Measurements from ENCODE around the gene RXRA. TPM values are rescaled to one million over a fixed set of nuclear protein-coding genes. Genes with fewer than 3 reads are reported as not detected.

The RXRA gene
- total RNA-seq, 1 experiment from 2014 or later = 31.6 TPM

GRCh38 chr9:134437403-134438194 is 111.3 kb downstream of the RXRA start:
- BruUV-seq (replicated peaks) = no TSS peak
- intact Hi-C loops (cut with micrococcal nuclease; ENCODE audit: unreplicated experiment) = no loop called here
- in situ Hi-C loops (cut with HindIII; ENCODE audit: low pct_unique_long_range_greater_than_20kb, low sequenced_read_pairs) = no loop called here

DNA sequence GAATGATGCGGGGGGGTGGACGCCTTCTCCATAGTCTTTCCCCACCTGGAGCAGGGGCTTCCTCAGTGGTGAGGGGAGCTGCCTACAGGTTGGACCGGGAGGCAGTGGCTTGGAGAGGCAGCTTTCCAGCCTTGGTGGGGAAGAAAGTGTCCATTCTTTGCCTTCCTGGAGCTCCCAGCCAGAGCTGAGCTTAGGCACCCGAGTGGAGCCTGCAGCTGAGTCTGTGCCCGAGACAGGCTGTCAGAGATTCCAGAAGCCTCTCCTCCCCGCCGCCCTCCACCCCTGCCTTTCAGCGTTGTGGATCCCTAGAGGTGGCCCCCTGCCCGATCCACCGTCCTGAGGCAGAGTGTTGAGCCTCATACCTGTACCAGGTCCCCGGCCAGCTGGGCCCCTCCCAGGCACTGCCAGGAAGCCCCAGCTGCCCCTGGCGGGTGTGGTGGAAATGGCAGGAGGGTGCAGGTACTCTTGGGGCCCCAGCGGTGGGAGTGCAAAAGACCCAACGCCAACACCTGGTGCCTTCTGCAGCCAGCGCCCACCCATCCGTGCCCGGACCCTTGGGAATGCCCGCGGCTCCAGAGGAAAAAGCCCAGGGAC is 112.0 kb downstream of the RXRA start:
- DNase-seq (ENCODE audit: low read depth, low spot score) (no peak), ATAC-seq (no peak)
- no TSS peak for BruUV-seq (replicated peaks)
- no peaks in the 10 kb centered on the region for H3K36me3 ChIP-seq (ENCODE audit: control insufficient read depth, insufficient read depth, low read length)
- no peak overlapping the region for H3K4me3 ChIP-seq (ENCODE audit: low read depth in 2 of 2, low read length in 2 of 2)
- H3K4me1 ChIP-seq (ENCODE audit: control insufficient read depth, insufficient read depth, low read length) = peaks cover 3% of the 10 kb centered on the region
- CTCF ChIA-PET = no interaction called here
- intact Hi-C loops (cut with micrococcal nuclease; ENCODE audit: unreplicated experiment) = no loop called here
- H3K27me3 ChIP-seq (ENCODE audit: control insufficient read depth, insufficient read depth, low read length) = no peaks in the 10 kb centered on the region
- in situ Hi-C loops (cut with HindIII; ENCODE audit: low pct_unique_long_range_greater_than_20kb, low sequenced_read_pairs) = no loop called here
- POLR2A ChIA-PET = no interaction called here
- no peak overlapping the region for H3K27ac ChIP-seq (ENCODE audit: low read length)
- no peaks in the 10 kb centered on the region for H3K9me3 ChIP-seq (ENCODE audit: control insufficient read depth, insufficient read depth, low read depth, low read length)
- no peak for TF ChIP-seq POLR2AphosphoS5 (IDR thresholded peaks at IDR 0.05; ENCODE audit: low read depth, low read length)
- TF ChIP-seq, protein P1, sequence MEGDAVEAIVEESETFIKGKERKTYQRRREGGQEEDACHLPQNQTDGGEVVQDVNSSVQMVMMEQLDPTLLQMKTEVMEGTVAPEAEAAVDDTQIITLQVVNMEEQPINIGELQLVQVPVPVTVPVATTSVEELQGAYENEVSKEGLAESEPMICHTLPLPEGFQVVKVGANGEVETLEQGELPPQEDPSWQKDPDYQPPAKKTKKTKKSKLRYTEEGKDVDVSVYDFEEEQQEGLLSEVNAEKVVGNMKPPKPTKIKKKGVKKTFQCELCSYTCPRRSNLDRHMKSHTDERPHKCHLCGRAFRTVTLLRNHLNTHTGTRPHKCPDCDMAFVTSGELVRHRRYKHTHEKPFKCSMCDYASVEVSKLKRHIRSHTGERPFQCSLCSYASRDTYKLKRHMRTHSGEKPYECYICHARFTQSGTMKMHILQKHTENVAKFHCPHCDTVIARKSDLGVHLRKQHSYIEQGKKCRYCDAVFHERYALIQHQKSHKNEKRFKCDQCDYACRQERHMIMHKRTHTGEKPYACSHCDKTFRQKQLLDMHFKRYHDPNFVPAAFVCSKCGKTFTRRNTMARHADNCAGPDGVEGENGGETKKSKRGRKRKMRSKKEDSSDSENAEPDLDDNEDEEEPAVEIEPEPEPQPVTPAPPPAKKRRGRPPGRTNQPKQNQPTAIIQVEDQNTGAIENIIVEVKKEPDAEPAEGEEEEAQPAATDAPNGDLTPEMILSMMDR (IDR thresholded peaks at IDR 0.05) = no peak
- no peak for TF ChIP-seq TCF7L2 (IDR thresholded peaks at IDR 0.05; ENCODE audit: low read depth, low read length)
- no peak for TF ChIP-seq REST (IDR thresholded peaks at IDR 0.05; ENCODE audit: insufficient read depth in 1 of 2, low read depth in 2 of 2, low read length in 1 of 2)
- TF ChIP-seq SIN3A (IDR thresholded peaks at IDR 0.05; ENCODE audit: borderline replicate concordance, insufficient read depth, low read depth, low read length) = no peak

More at GRCh38 chr9:134437403-134438194, 111.3 kb downstream of the RXRA start:
- DNase-seq (ENCODE audit: low read depth, low spot score) (no peak), ATAC-seq (no peak)
- POLR2A ChIA-PET = no interaction called here
- CTCF ChIA-PET = no interaction called here
- TF ChIP-seq POLR2AphosphoS5 (IDR thresholded peaks at IDR 0.05; ENCODE audit: low read depth, low read length) (no peak), REST (IDR thresholded peaks at IDR 0.05; ENCODE audit: insufficient read depth in 1 of 2, low read depth in 2 of 2, low read length in 1 of 2) (no peak), SIN3A (IDR thresholded peaks at IDR 0.05; ENCODE audit: borderline replicate concordance, insufficient read depth, low read depth, low read length) (no peak)
- TF ChIP-seq, protein P1 (IDR thresholded peaks at IDR 0.05) = no peak
- Histone ChIP-seq H3K9me3 (ENCODE audit: control insufficient read depth, insufficient read depth, low read depth, low read length) (no peaks in the 10 kb centered on the region), H3K4me3 (ENCODE audit: low read depth in 2 of 2, low read length in 2 of 2) (no peak overlapping the region), H3K27me3 (ENCODE audit: control insufficient read depth, insufficient read depth, low read length) (no peaks in the 10 kb centered on the region), H3K27ac (ENCODE audit: low read length) (no peak overlapping the region), H3K36me3 (ENCODE audit: control insufficient read depth, insufficient read depth, low read length) (no peaks in the 10 kb centered on the region), H3K4me1 (ENCODE audit: control insufficient read depth, insufficient read depth, low read length) (peaks cover 3% of the 10 kb centered on the region; the same call in 1 of the 2 replicates)

Measured in Panc1 (cell line).